Measurements from ENCODE around the gene CCDC57. TPM values are rescaled to one million over a fixed set of nuclear protein-coding genes. Genes with fewer than 3 reads are reported as not detected.

The CCDC57 gene
- total RNA-seq, 5 donors from 2014 or later (not counting 1 experiment from before 2014, with no cell fraction given) = 86.4 to 127 (median 103) TPM

DNA sequence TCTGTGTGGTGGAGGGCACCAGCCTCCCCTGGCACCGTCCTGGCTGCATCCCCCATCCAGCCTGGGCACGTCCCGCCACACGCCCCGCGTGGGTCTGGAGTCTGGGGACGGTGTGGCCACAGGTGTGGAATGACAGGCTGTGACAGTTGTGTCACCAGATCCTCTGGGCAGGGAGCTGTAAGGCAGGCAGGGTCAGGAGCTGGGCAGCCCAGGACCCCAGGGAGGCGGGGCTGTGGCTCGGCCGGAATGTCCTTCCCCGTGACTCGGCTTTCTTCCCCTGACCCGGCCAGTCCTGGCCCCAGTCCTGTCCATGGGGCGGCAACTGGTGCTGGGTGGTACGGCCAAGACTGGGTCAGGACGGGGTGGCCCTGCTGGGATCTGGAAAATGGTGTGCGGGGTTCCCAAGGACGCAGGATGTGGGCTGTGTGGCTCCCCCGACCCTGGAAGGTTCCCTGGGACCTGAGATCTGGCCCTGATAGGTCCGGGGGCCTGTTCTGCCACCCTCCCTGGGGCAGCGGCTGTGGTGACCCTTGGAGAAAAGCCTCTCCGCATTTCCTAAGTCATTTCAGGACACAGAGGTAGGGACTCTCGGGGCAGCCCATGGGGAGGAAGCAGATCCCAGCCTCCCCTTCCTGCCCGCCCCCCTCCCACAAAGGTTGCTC, 12.9 kb upstream of the CCDC57 start:
- H3K9me3 ChIP-seq = no peaks in the 10 kb centered on the region
- no peak for ATAC-seq (replicated peaks in 1 of 4)
- Mint-ChIP-seq H3K27ac (no peak overlapping the region), H3K27me3 (no peaks in the 10 kb centered on the region), H3K4me3 (no peak overlapping the region), H3K9me3 (no peaks in the 10 kb centered on the region), H3K4me1 (peaks cover 9 to 11% (median 10%) of the 10 kb centered on the region in 3 donors), H3K36me3 (no peaks in the 10 kb centered on the region)
- H3K4me3 ChIP-seq (ENCODE audit: control insufficient read depth in 1 of 2, extremely low read depth in 1 of 2, low read length in 1 of 2) = no peak overlapping the region
- ChIA-PET POLR2A (no interaction called here), CTCF (interaction anchor here in 1 of 2 donors (0.6 kb wide), 1 partner anchor 11 kb away, joined by 4 read pairs; no protein-coding TSS in a partner anchor)
- 93% methylated on average over 17 of the region's 24 CpGs for WGBS (ENCODE audit: insufficient coverage)
- DNase-seq = no peak
- H3K4me1 ChIP-seq (ENCODE audit: control insufficient read depth in 1 of 2, extremely low read depth in 1 of 2, insufficient read depth in 2 of 2, low read length in 2 of 2) = peaks cover 21 to 32% of the 10 kb centered on the region in 2 experiments
- H3K27ac ChIP-seq (ENCODE audit: low read length) = no peak overlapping the region
- peaks cover 0 to 7% of the 10 kb centered on the region in 2 experiments for H3K27me3 ChIP-seq (replicated peaks in 1 of 2; ENCODE audit: control insufficient read depth in 2 of 2, extremely low read depth in 1 of 2, insufficient read depth in 2 of 2, low read length in 1 of 2)
- no peaks in the 10 kb centered on the region for H3K36me3 ChIP-seq (ENCODE audit: control insufficient read depth in 2 of 2, extremely low read depth in 1 of 2, insufficient read depth in 1 of 2, low read length in 1 of 2)

GRCh38 chr17:82224666-82225065, 12.0 kb upstream of the CCDC57 start:
- CTCF ChIA-PET = no interaction called here
- no peaks in the 10 kb centered on the region for H3K9me3 Mint-ChIP-seq
- H3K4me1 Mint-ChIP-seq = peaks cover 3 to 5% (median 5%) of the 10 kb centered on the region in 3 donors
- POLR2A ChIA-PET = no interaction called here
- no peak for ATAC-seq (replicated peaks in 1 of 4)
- H3K4me3 Mint-ChIP-seq = no peak overlapping the region
- WGBS (ENCODE audit: insufficient coverage) = 81% methylated on average over 6 of the region's 8 CpGs
- no peak overlapping the region for H3K27ac Mint-ChIP-seq
- H3K4me3 ChIP-seq (ENCODE audit: control insufficient read depth in 1 of 2, extremely low read depth in 1 of 2, low read length in 1 of 2) = no peak overlapping the region
- peaks cover 0 to 7% of the 10 kb centered on the region in 2 experiments for H3K27me3 ChIP-seq (replicated peaks in 1 of 2; ENCODE audit: control insufficient read depth in 2 of 2, extremely low read depth in 1 of 2, insufficient read depth in 2 of 2, low read length in 1 of 2)
- H3K27ac ChIP-seq (ENCODE audit: low read length) = no peak overlapping the region
- H3K27me3 Mint-ChIP-seq = no peaks in the 10 kb centered on the region
- DNase-seq = no peak
- no peaks in the 10 kb centered on the region for H3K36me3 Mint-ChIP-seq
- no peaks in the 10 kb centered on the region for H3K36me3 ChIP-seq (ENCODE audit: control insufficient read depth in 2 of 2, extremely low read depth in 1 of 2, insufficient read depth in 1 of 2, low read length in 1 of 2)
- H3K9me3 ChIP-seq = no peaks in the 10 kb centered on the region
- peaks cover 14 to 24% of the 10 kb centered on the region in 2 experiments for H3K4me1 ChIP-seq (ENCODE audit: control insufficient read depth in 1 of 2, extremely low read depth in 1 of 2, insufficient read depth in 2 of 2, low read length in 2 of 2)

- Histone ChIP-seq H3K4me1 (ENCODE audit: control insufficient read depth in 1 of 2, extremely low read depth in 1 of 2, insufficient read depth in 2 of 2, low read length in 2 of 2) (peaks cover 10 to 17% of the 10 kb centered on the region in 2 experiments), H3K27ac (ENCODE audit: low read length) (no peak overlapping the region), H3K4me3 (ENCODE audit: control insufficient read depth in 1 of 2, extremely low read depth in 1 of 2, low read length in 1 of 2) (no peak overlapping the region), H3K27me3 (replicated peaks in 1 of 2; ENCODE audit: control insufficient read depth in 2 of 2, extremely low read depth in 1 of 2, insufficient read depth in 2 of 2, low read length in 1 of 2) (peaks cover 0 to 7% of the 10 kb centered on the region in 2 experiments), H3K9me3 (no peaks in the 10 kb centered on the region), H3K36me3 (ENCODE audit: control insufficient read depth in 2 of 2, extremely low read depth in 1 of 2, insufficient read depth in 1 of 2, low read length in 1 of 2) (no peaks in the 10 kb centered on the region)
- no peaks in the 10 kb centered on the region for H3K36me3 Mint-ChIP-seq
- ChIA-PET POLR2A (no interaction called here), CTCF (no interaction called here)
- WGBS (ENCODE audit: insufficient coverage) = 80% methylated on average over 4 of the region's 5 CpGs
- no peaks in the 10 kb centered on the region for H3K9me3 Mint-ChIP-seq
- no peak for DNase-seq
- ATAC-seq (replicated peaks in 1 of 4) = no peak
- H3K27me3 Mint-ChIP-seq = no peaks in the 10 kb centered on the region
- peaks cover 0 to 5% (median 2%) of the 10 kb centered on the region in 3 donors for H3K4me1 Mint-ChIP-seq
- H3K4me3 Mint-ChIP-seq = no peak overlapping the region
- peak overlapping the region in 1 of 2 donors; percentile 27 for H3K27ac Mint-ChIP-seq
Measured at GRCh38 chr17:82223517-82223916, 10.9 kb upstream of the CCDC57 start.

- no peak for ATAC-seq (replicated peaks in 1 of 4)
- H3K4me3 ChIP-seq (ENCODE audit: control insufficient read depth in 1 of 2, extremely low read depth in 1 of 2, low read length in 1 of 2) = no peak overlapping the region
- peaks cover 0 to 7% of the 10 kb centered on the region in 2 experiments for H3K27me3 ChIP-seq (replicated peaks in 1 of 2; ENCODE audit: control insufficient read depth in 2 of 2, extremely low read depth in 1 of 2, insufficient read depth in 2 of 2, low read length in 1 of 2)
- no CpG with 5 or more reads among the region's 10 CpGs for WGBS (ENCODE audit: insufficient coverage)
- H3K27ac Mint-ChIP-seq = no peak overlapping the region
- no peaks in the 10 kb centered on the region for H3K9me3 ChIP-seq
- H3K4me3 Mint-ChIP-seq = no peak overlapping the region
- POLR2A ChIA-PET = no interaction called here
- H3K27me3 Mint-ChIP-seq = no peaks in the 10 kb centered on the region
- H3K9me3 Mint-ChIP-seq = no peaks in the 10 kb centered on the region
- DNase-seq = no peak
- H3K36me3 Mint-ChIP-seq = no peaks in the 10 kb centered on the region
- CTCF ChIA-PET = no interaction called here
- H3K27ac ChIP-seq (ENCODE audit: low read length) = no peak overlapping the region
- no peaks in the 10 kb centered on the region for H3K36me3 ChIP-seq (ENCODE audit: control insufficient read depth in 2 of 2, extremely low read depth in 1 of 2, insufficient read depth in 1 of 2, low read length in 1 of 2)
- H3K4me1 Mint-ChIP-seq = peaks cover 0 to 5% (median 2%) of the 10 kb centered on the region in 3 donors
- H3K4me1 ChIP-seq (ENCODE audit: control insufficient read depth in 1 of 2, extremely low read depth in 1 of 2, insufficient read depth in 2 of 2, low read length in 2 of 2) = peaks cover 5 to 15% of the 10 kb centered on the region in 2 experiments
Measured at GRCh38 chr17:82222816-82223215, 10.2 kb upstream of the CCDC57 start.

DNA sequence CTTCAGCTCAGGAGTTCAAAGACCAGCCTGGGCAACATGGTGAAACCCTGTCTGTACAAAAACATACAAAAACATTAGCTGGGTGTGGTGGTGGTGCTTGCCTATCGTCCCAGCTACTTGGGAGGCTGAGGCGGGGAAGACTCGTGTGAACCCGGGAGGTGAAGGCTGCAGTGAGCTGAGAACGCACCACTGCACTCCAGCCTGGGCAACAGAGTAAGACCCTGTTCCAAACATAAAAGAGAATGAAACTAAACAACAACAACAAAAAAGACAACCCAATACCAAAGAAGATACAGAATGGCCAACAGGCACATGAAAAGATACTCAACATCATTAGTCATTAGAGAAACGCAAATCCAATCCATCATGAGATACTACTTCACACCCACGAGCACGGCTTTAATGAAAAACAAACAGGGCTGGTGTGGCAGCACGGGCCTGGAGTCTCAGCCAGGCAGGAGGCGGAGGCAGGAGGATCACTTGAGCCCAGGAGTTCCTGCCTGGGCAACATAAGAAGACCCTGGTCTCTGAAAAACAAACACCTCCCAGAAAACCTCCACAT, 8.8 kb upstream of the CCDC57 start:
- ATAC-seq (replicated peaks in 1 of 4) (no peak), DNase-seq (no peak)
- WGBS (ENCODE audit: insufficient coverage) = 87% methylated on average over 8 of the region's 10 CpGs
- no peaks in the 10 kb centered on the region for H3K27me3 Mint-ChIP-seq
- no peak overlapping the region for H3K27ac ChIP-seq (ENCODE audit: low read length)
- ChIA-PET POLR2A (no interaction called here), CTCF (no interaction called here)
- H3K27me3 ChIP-seq (replicated peaks in 1 of 2; ENCODE audit: control insufficient read depth in 2 of 2, extremely low read depth in 1 of 2, insufficient read depth in 2 of 2, low read length in 1 of 2) = no peaks in the 10 kb centered on the region
- H3K4me3 Mint-ChIP-seq = no peak overlapping the region
- no peaks in the 10 kb centered on the region for H3K36me3 ChIP-seq (ENCODE audit: control insufficient read depth in 2 of 2, extremely low read depth in 1 of 2, insufficient read depth in 1 of 2, low read length in 1 of 2)
- H3K4me3 ChIP-seq (ENCODE audit: control insufficient read depth in 1 of 2, extremely low read depth in 1 of 2, low read length in 1 of 2) = no peak overlapping the region
- no peaks in the 10 kb centered on the region for H3K9me3 Mint-ChIP-seq
- H3K36me3 Mint-ChIP-seq = no peaks in the 10 kb centered on the region
- no peaks in the 10 kb centered on the region for H3K9me3 ChIP-seq
- H3K4me1 Mint-ChIP-seq = peaks cover under 1 to 9% (median 3%) of the 10 kb centered on the region in 3 donors
- H3K27ac Mint-ChIP-seq = peak overlapping the region; percentile 9 to 22
- peaks cover under 1 to 19% of the 10 kb centered on the region in 2 experiments for H3K4me1 ChIP-seq (ENCODE audit: control insufficient read depth in 1 of 2, extremely low read depth in 1 of 2, insufficient read depth in 2 of 2, low read length in 2 of 2)

- Histone ChIP-seq H3K36me3 (ENCODE audit: control insufficient read depth in 2 of 2, extremely low read depth in 1 of 2, insufficient read depth in 1 of 2, low read length in 1 of 2) (no peaks in the 10 kb centered on the region), H3K4me3 (ENCODE audit: control insufficient read depth in 1 of 2, extremely low read depth in 1 of 2, low read length in 1 of 2) (no peak overlapping the region), H3K27me3 (replicated peaks in 1 of 2; ENCODE audit: control insufficient read depth in 2 of 2, extremely low read depth in 1 of 2, insufficient read depth in 2 of 2, low read length in 1 of 2) (no peaks in the 10 kb centered on the region), H3K27ac (ENCODE audit: low read length) (no peak overlapping the region), H3K4me1 (ENCODE audit: control insufficient read depth in 1 of 2, extremely low read depth in 1 of 2, insufficient read depth in 2 of 2, low read length in 2 of 2) (peaks cover 4 to 30% of the 10 kb centered on the region in 2 experiments), H3K9me3 (no peaks in the 10 kb centered on the region)
- WGBS (ENCODE audit: insufficient coverage) = 83% methylated on average over 6 of the region's 11 CpGs
- Mint-ChIP-seq H3K27me3 (no peaks in the 10 kb centered on the region), H3K4me3 (no peak overlapping the region), H3K36me3 (no peaks in the 10 kb centered on the region), H3K9me3 (no peaks in the 10 kb centered on the region), H3K4me1 (peaks cover 8 to 21% (median 12%) of the 10 kb centered on the region in 3 donors), H3K27ac (no peak overlapping the region)
- ChIA-PET CTCF (no interaction called here), POLR2A (interaction anchor here (0.6 kb wide), 2 partner anchors 25 to 165 kb away, joined by 4 read pairs; no protein-coding TSS in a partner anchor)
- no peak for DNase-seq
- no peak for ATAC-seq (replicated peaks in 1 of 4)
Measured at GRCh38 chr17:82219753-82220709, 7.4 kb upstream of the CCDC57 start.
